Stimulated activated CD4-positive, alpha-beta T cell treated with anti-CD3 and anti-CD28 coated beads, TNF-alpha, amount 100 ng/mL, for 24 hours (primary cell): Measurements from ENCODE around the gene IKZF4.
A peak's percentile ranks its signal among the peaks of the same experiment; 100 is the strongest.

Experiments
- DNase-seq, 3 experiments: peaks; one replicate each; pipeline ENCODE4 v3.0.0-alpha.2; 2020; ENCODE audit warnings: low read depth in 3 of 3

IKZF4 gene

DNA sequence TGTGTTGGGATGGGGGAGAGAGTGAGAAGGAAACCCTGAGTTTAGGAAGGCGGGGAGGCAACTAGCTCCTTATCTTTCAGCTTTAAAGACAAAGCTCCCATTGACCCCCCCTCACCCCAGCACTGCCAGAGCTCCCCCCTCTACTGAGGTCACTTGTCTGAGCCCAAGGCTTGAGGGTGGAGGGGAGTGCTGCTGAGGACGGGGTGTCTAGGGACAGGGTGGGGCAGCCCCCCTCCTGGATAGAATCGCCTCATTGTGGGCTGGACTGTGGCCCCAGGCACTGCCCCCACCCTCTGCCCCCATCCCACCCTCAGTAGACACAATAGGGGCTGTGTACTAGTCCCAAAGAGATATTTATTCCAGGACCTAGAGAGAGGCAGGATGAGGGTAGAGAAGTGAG is 62.1 kb downstream of the IKZF4 start:
- no peak for DNase-seq

DNA sequence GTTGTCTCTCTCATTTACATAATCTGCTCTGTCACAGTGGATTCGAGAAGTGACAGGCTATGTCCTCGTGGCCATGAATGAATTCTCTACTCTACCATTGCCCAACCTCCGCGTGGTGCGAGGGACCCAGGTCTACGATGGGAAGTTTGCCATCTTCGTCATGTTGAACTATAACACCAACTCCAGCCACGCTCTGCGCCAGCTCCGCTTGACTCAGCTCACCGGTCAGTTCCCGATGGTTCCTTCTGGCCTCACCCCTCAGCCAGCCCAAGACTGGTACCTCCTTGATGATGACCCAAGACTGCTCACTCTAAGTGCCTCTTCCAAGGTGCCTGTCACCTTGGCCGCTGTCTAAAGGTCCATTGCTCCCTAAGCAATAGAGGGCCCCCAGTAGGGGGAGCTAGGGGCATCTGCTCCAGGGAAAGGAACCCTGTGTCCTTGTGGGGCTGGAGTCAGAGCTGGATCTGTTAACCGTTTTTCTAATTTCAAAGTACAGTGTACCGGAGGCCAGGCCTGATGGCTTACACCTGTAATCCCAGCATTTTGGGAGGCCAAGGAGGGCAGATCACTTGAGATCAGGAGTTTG is 64.2 kb downstream of the IKZF4 start:
- peak in 1 of 3 experiments; percentile 20 for DNase-seq

DNA sequence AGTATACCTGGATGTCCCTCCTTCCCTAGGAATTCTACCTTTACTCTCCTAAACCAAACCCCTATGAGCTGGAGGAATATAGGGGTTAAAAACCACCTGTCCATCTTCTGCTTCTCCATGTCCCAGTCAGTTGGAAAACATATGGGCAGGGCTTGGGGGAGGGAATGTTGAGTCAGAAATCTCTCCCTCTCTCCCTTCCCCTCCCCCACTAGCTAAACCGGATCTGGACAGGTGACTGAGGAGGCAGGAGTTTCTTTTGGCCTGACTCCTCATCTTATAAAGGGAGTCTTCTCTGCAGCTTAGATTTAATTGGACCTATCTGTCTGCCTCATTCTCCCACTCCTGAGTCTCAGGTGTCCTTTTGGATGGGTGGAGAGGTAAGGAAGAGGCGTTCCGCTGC is 65.3 kb downstream of the IKZF4 start:
- DNase-seq = no peak

DNA sequence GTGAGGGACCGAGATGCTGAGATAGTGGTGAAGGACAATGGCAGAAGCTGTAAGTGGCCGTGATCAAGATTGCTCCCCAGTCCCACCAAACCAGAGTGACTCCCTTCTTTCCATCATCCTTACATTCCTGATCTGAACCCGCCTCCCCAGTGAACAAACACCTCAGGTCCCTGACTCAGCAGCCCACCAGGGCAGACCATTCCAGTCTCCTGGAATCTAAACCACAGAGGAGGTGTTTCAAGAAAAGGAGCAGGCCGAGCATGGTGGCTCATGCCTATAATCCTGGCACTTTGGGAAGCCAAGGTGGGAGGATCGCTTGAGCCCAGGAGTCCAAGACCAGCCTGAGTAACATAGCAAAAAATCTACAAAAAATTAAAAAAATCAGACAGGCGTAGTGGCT is 65.8 kb downstream of the IKZF4 start:
- no peak for DNase-seq

DNA sequence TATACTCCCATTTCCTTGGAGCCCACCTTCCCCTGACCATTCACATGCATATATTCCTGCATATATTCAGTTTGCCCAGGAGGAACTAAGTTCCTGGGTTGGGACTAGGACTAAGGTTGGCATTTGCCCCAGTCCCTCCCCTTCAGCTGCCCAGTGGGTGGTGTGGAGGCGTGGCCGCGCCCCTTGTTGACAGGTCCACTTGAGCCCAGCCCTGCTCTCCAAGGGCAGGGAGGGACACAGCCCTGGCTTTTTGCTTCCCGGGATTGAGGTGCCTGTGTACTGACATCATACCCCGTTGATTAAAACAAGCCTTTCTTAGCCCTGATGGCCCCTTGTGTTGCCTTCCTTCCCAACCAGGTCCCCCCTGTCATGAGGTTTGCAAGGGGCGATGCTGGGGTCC is 66.4 kb downstream of the IKZF4 start:
- no peak for DNase-seq
